Activated T-helper 2 cell treated with anti-CD3 and anti-CD28 coated beads, Interferon-gamma antibody, Interleukin-2, Interleukin-4, amounts not matched to agents 10 μg/mL and 5 μg/mL and 100 μg/mL, durations not matched to agents 14 hours and 24 hours and 36 hours (primary cell): ENCODE measurements around the gene GPC5. TPM values are rescaled to one million over a fixed set of nuclear protein-coding genes. Genes with fewer than 3 reads are reported as not detected.

Experiments used
- DNase-seq: peaks from one replicate; pipeline ENCODE4 v3.0.0; 2021; ENCODE audit warnings: low spot score
- H3K27ac Mint-ChIP-seq: one replicate; pipeline ENCODE4 v1.8.0; 2021; ENCODE audit warnings: mixed read lengths
- H3K27me3 Mint-ChIP-seq: one replicate; pipeline ENCODE4 v1.8.0; 2021; ENCODE audit warnings: low read depth, mixed read lengths
- H3K36me3 Mint-ChIP-seq: one replicate; pipeline ENCODE4 v1.8.0; 2021; ENCODE audit warnings: low read depth, mixed read lengths
- H3K4me1 Mint-ChIP-seq: one replicate; pipeline ENCODE4 v1.8.0; 2021; ENCODE audit warnings: low read depth, mixed read lengths
- H3K4me3 Mint-ChIP-seq: one replicate; pipeline ENCODE4 v1.8.0; 2021; ENCODE audit warnings: low read depth, mild to moderate bottlenecking, moderate library complexity, mixed read lengths
- H3K9me3 Mint-ChIP-seq: one replicate; pipeline ENCODE4 v1.8.0; 2021; ENCODE audit warnings: mixed read lengths
- intact Hi-C: fragments of 100-400 bp; cut with micrococcal nuclease; formaldehyde crosslinking; loops from one replicate; pipeline ENCODE4 v1.15.1; 2023
- total RNA-seq: library from RNA; stranded (reverse); gene quantifications from 2 replicates; pipeline ENCODE4 v1.2.3, GENCODE V29; 2022

Gene GPC5
- total RNA-seq, 1 donor from 2014 or later, result 0.57 TPM

- Mint-ChIP-seq H3K4me1 (no peaks in the 10 kb centered on the region), H3K4me3 (no peak overlapping the region), H3K36me3 (no peaks in the 10 kb centered on the region), H3K9me3 (no peaks in the 10 kb centered on the region), H3K27me3 (no peaks in the 10 kb centered on the region), H3K27ac (no peak overlapping the region)
- DNase-seq, result no peak
- intact Hi-C loops, result no loop called here
Observed at GRCh38 chr13:91704398-91704797, 306.0 kb downstream of the GPC5 start.

GRCh38 chr13:91708558-91708957, 310.1 kb downstream of the GPC5 start:
- intact Hi-C loops, result no loop called here
- Mint-ChIP-seq H3K9me3 (no peaks in the 10 kb centered on the region), H3K27ac (no peak overlapping the region), H3K36me3 (no peaks in the 10 kb centered on the region), H3K4me1 (no peaks in the 10 kb centered on the region), H3K27me3 (no peaks in the 10 kb centered on the region), H3K4me3 (no peak overlapping the region)
- DNase-seq, result no peak

- H3K4me3 Mint-ChIP-seq, result no peak overlapping the region
- H3K4me1 Mint-ChIP-seq, result no peaks in the 10 kb centered on the region
- no peaks in the 10 kb centered on the region for H3K27me3 Mint-ChIP-seq
- no peak for DNase-seq
- H3K36me3 Mint-ChIP-seq, result no peaks in the 10 kb centered on the region
- intact Hi-C loops, result no loop called here
- H3K9me3 Mint-ChIP-seq, result no peaks in the 10 kb centered on the region
- H3K27ac Mint-ChIP-seq, result no peak overlapping the region
Observed at GRCh38 chr13:91709180-91709579, 310.8 kb downstream of the GPC5 start.

GRCh38 chr13:91710733-91711132, 312.3 kb downstream of the GPC5 start:
- no peak overlapping the region for H3K4me3 Mint-ChIP-seq

GRCh38 chr13:91714855-91715254, 316.4 kb downstream of the GPC5 start:
- no peak overlapping the region for H3K4me3 Mint-ChIP-seq
- intact Hi-C loops, result no loop called here
- H3K36me3 Mint-ChIP-seq, result no peaks in the 10 kb centered on the region
- no peak overlapping the region for H3K27ac Mint-ChIP-seq
- no peak for DNase-seq
- H3K4me1 Mint-ChIP-seq, result no peaks in the 10 kb centered on the region
- no peaks in the 10 kb centered on the region for H3K9me3 Mint-ChIP-seq
- H3K27me3 Mint-ChIP-seq, result no peaks in the 10 kb centered on the region

More at GRCh38 chr13:91710733-91711132, 312.3 kb downstream of the GPC5 start:
- H3K9me3 Mint-ChIP-seq, result no peaks in the 10 kb centered on the region
- no peak overlapping the region for H3K27ac Mint-ChIP-seq
- H3K27me3 Mint-ChIP-seq, result no peaks in the 10 kb centered on the region
- H3K36me3 Mint-ChIP-seq, result no peaks in the 10 kb centered on the region
- no peaks in the 10 kb centered on the region for H3K4me1 Mint-ChIP-seq
- DNase-seq, result no peak
- intact Hi-C loops, result no loop called here

GRCh38 chr13:91716436-91717065, 318.1 kb downstream of the GPC5 start:
- peaks cover 2% of the 10 kb centered on the region for H3K27me3 Mint-ChIP-seq
- DNase-seq, result no peak
- H3K9me3 Mint-ChIP-seq, result no peaks in the 10 kb centered on the region
- peaks cover 7% of the 10 kb centered on the region for H3K4me1 Mint-ChIP-seq
- intact Hi-C loops, result no loop called here
- H3K4me3 Mint-ChIP-seq, result no peak overlapping the region
- no peak overlapping the region for H3K27ac Mint-ChIP-seq
- H3K36me3 Mint-ChIP-seq, result no peaks in the 10 kb centered on the region

GRCh38 chr13:91719033-91719432, 320.6 kb downstream of the GPC5 start:
- H3K9me3 Mint-ChIP-seq, result no peaks in the 10 kb centered on the region
- intact Hi-C loops, result no loop called here
- no peak overlapping the region for H3K4me3 Mint-ChIP-seq
- H3K27ac Mint-ChIP-seq, result no peak overlapping the region
- DNase-seq, result no peak
- peaks cover 4% of the 10 kb centered on the region for H3K27me3 Mint-ChIP-seq
- peaks cover 7% of the 10 kb centered on the region for H3K4me1 Mint-ChIP-seq
- no peaks in the 10 kb centered on the region for H3K36me3 Mint-ChIP-seq

- H3K4me1 Mint-ChIP-seq, result peaks cover 7% of the 10 kb centered on the region
- H3K36me3 Mint-ChIP-seq, result no peaks in the 10 kb centered on the region
- no peaks in the 10 kb centered on the region for H3K9me3 Mint-ChIP-seq
- H3K27ac Mint-ChIP-seq, result no peak overlapping the region
- peaks cover 4% of the 10 kb centered on the region for H3K27me3 Mint-ChIP-seq
- intact Hi-C loops, result loop anchor here (5.0 to 10.0 kb wide), 2 partner anchors 339 to 407 kb away; no protein-coding TSS in a partner anchor
- H3K4me3 Mint-ChIP-seq, result no peak overlapping the region
- DNase-seq, result no peak
Observed at GRCh38 chr13:91721413-91721812, 323.0 kb downstream of the GPC5 start.

GRCh38 chr13:91722267-91722884, 324.0 kb downstream of the GPC5 start:
- H3K4me3 Mint-ChIP-seq, result no peak overlapping the region
- H3K4me1 Mint-ChIP-seq, result peaks cover 7% of the 10 kb centered on the region
- no peaks in the 10 kb centered on the region for H3K36me3 Mint-ChIP-seq
- H3K27me3 Mint-ChIP-seq, result peaks cover 4% of the 10 kb centered on the region
- DNase-seq, result no peak
- H3K27ac Mint-ChIP-seq, result no peak overlapping the region
- no peaks in the 10 kb centered on the region for H3K9me3 Mint-ChIP-seq
- intact Hi-C loops, result loop anchor here (5.0 to 10.0 kb wide), 2 partner anchors 340 to 408 kb away; no protein-coding TSS in a partner anchor

- no peak overlapping the region for H3K4me3 Mint-ChIP-seq
- no peak overlapping the region for H3K27ac Mint-ChIP-seq
- H3K9me3 Mint-ChIP-seq, result no peaks in the 10 kb centered on the region
- H3K36me3 Mint-ChIP-seq, result no peaks in the 10 kb centered on the region
- peaks cover 4% of the 10 kb centered on the region for H3K27me3 Mint-ChIP-seq
- H3K4me1 Mint-ChIP-seq, result peaks cover 7% of the 10 kb centered on the region
- DNase-seq, result no peak
- intact Hi-C loops, result loop anchor here (5.0 to 10.0 kb wide), 2 partner anchors 342 to 410 kb away; no protein-coding TSS in a partner anchor
Observed at GRCh38 chr13:91724591-91724990, 326.2 kb downstream of the GPC5 start.

- Mint-ChIP-seq H3K27ac (no peak overlapping the region), H3K4me1 (no peaks in the 10 kb centered on the region), H3K4me3 (no peak overlapping the region), H3K36me3 (no peaks in the 10 kb centered on the region), H3K27me3 (peaks cover 1% of the 10 kb centered on the region), H3K9me3 (no peaks in the 10 kb centered on the region)
- no peak for DNase-seq
- intact Hi-C loops, result loop anchor here (10.0 kb wide), 1 partner anchor 411 kb away; no protein-coding TSS in a partner anchor
Observed at GRCh38 chr13:91725646-91726045, 327.2 kb downstream of the GPC5 start.

GRCh38 chr13:91726671-91727070, 328.2 kb downstream of the GPC5 start:
- peaks cover 1% of the 10 kb centered on the region for H3K27me3 Mint-ChIP-seq
- H3K4me1 Mint-ChIP-seq, result no peaks in the 10 kb centered on the region
- no peak overlapping the region for H3K4me3 Mint-ChIP-seq
- intact Hi-C loops, result loop anchor here (10.0 kb wide), 1 partner anchor 412 kb away; no protein-coding TSS in a partner anchor
- no peaks in the 10 kb centered on the region for H3K36me3 Mint-ChIP-seq
- no peak for DNase-seq
- no peak overlapping the region for H3K27ac Mint-ChIP-seq
- no peaks in the 10 kb centered on the region for H3K9me3 Mint-ChIP-seq

GRCh38 chr13:91729859-91730258, 331.4 kb downstream of the GPC5 start:
- no peaks in the 10 kb centered on the region for H3K9me3 Mint-ChIP-seq
- H3K4me3 Mint-ChIP-seq, result no peak overlapping the region
- H3K27ac Mint-ChIP-seq, result no peak overlapping the region
- H3K27me3 Mint-ChIP-seq, result peaks cover 1% of the 10 kb centered on the region
- H3K4me1 Mint-ChIP-seq, result no peaks in the 10 kb centered on the region
- intact Hi-C loops, result loop anchor here (10.0 kb wide), 1 partner anchor 415 kb away; no protein-coding TSS in a partner anchor
- no peak for DNase-seq
- H3K36me3 Mint-ChIP-seq, result no peaks in the 10 kb centered on the region
